GM18867 (cell line): ENCODE results near the gene GNB1L.

Experiments
- ATAC-seq: cut with Tn5 transposase; IDR thresholded peaks from one replicate; pipeline ENCODE4 v1.9.1; 2021; ENCODE audit warnings: mild to moderate bottlenecking, moderate library complexity; ENCODE audit not compliant: unreplicated experiment

GNB1L gene

DNA sequence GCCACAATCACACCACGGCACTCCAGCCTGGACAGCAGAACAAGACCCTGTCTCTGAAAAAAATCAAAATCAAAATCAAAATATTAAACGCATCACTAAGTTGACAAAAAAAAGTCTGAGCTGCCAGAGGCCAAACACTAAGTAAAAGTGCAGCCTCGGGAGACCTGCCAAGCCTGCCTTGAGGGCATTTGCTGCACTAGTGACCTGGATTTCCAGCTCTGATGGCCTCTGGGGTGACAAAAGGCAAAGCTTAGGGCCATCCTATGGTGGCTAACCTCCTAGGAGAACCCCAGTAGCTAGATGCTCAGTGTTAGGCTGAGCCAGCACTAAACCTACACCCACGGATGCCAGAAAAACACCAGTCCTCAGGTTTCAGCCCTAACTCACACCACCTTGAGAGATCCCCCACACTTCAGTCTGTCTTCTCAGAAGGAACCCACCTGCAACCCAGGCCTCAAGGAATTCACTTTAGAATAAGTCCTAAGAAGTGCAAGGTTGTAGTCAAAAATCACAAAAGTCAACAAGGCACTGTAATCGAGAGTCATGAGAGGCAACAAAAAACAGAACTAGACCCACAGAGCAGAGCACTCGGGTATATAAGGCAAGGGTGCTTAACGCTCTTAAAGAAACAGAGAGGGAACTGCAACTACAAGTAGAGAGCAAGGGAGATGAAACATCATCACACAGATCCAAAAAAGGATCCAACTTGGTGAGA lies 28.6 kb downstream of the GNB1L start:
- ATAC-seq, result no peak

DNA sequence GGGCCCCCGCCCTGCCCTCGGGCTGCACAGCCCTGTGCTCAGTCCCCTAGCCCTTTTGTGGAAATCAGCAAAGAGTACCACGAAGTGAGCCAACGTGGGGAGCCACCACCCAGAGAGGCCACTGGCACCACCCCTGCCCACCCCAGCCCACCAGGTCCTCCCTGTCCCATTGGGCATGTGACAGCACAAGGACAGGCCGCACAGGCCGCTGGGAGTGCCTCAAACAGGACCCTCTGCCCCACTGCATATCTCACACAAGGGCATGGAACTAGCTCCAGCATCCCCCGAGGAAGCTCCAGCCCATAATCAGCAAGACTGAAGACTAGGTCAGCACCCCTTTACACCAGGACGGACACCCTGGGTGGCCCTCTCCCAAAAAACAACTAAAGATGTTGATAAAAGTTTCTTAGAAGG lies 29.7 kb downstream of the GNB1L start:
- no peak for ATAC-seq

DNA sequence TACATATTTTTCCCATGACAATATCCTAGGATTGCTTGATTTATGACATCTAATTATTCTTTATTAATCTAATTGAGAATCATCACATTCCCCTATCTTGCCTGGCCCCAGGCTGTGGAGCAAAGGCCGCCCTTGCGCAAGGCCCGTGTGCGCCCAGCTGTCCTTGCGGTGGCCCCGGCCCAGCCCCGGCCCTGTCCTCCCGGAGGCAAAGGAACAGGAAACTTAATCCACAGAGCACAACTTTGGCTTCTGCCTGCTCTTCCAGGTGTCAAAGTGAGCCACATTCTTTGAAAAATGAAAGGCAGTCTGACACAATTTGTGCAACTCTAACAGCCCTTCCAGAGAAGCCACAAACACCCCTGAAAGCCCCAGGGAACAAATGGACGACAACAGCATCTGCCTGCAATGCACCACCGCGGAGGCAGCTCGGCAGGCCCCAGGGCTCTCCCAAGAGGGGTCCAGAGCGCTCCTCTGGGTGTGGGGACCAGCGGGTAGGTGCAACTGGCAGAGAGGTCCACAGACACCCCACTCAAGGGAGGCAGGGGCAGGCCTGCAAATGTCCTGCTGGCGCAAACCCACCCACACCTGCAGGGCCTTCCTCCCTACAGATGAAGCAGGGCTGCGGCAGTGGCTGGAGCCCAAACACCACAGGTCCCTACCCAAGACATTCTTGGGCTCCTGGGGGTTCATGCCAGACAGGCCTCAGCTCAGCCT lies 30.3 kb downstream of the GNB1L start:
- no peak for ATAC-seq

DNA sequence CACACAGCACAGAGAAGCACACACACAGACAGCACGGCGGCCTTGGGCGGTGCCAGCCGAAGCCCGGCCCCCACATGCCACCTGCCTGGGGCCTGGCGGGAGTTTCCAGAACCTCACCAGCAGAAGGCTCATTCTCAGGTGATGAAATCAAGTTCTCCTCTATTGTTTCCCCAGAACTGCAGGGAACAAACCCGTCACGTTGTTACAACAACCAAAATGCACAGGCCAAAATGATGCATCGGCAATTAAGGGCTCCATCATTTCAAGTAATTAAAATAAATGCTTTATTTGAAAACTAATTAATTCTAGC lies 30.8 kb downstream of the GNB1L start:
- ATAC-seq, result no peak

DNA sequence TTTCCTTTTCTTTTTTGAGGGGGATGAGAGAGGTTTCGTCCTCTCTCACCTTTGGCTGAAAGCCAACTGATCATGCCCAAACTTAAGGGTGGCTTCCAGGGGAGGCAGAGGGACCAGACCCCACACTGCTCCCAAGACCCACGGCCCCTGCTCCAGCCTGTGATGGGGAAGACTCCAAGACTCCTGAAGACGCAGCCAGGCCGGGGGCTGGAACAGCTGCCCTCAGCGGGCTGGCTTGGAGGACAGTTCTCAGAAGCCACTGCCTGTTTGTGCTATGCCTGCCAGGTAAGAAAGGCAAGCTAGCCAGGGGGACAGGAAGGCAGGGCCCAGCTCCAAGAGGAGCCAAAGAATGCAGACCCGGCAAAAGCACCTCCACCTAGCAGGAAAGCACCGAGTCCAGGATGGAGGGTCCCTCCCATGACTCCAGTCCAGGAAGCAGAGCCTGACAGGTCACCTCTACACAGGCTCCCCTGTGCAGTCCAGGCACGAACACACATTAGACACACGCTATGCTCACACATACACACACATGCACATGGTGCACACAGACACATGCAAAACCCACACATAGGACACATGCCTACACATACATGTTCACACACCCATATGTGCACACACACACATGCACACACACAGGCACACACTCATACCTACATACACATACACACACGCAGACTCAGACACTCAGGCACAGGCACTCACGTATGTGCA lies 31.3 kb downstream of the GNB1L start:
- ATAC-seq, result no peak

DNA sequence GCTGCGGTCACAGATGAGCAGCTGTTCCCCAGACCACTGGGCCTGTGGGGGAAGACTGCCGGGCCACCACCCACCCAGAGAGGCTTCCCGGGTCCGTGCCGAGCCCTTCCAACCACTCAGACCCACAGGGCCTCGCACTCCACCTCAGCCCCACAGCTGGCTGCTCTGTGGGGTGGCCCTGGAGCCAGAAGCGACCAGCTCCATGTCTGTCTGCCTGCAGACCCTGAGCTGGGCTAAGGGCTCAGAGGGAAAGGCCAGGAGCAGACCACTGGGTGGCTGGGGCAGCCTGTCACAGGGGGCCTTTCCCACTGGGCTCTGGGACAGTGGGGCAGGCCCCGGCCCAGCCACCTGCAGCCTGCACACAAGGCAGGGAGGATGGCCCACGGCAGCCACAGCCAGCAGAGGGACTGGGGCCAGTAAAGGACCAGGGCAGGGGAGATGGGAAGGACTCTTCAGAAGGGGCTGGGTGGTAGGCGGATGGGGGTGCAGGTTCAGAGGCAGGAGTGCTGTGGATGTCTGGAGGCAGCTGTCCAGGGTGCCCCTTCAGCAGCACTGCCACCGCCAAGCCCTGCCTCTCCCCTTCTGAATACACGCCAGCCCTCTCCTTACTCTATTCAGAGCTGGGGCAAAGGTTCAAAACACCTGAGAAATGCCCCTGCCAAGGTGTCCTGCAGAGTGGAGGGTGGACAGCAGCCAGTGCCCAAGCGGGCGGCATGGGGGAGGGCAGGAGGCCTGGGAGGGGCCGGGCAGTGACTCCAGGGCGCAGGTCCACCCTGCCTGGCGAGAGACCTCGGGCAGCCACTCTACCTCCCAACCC lies 32.2 kb downstream of the GNB1L start:
- ATAC-seq, result no peak

DNA sequence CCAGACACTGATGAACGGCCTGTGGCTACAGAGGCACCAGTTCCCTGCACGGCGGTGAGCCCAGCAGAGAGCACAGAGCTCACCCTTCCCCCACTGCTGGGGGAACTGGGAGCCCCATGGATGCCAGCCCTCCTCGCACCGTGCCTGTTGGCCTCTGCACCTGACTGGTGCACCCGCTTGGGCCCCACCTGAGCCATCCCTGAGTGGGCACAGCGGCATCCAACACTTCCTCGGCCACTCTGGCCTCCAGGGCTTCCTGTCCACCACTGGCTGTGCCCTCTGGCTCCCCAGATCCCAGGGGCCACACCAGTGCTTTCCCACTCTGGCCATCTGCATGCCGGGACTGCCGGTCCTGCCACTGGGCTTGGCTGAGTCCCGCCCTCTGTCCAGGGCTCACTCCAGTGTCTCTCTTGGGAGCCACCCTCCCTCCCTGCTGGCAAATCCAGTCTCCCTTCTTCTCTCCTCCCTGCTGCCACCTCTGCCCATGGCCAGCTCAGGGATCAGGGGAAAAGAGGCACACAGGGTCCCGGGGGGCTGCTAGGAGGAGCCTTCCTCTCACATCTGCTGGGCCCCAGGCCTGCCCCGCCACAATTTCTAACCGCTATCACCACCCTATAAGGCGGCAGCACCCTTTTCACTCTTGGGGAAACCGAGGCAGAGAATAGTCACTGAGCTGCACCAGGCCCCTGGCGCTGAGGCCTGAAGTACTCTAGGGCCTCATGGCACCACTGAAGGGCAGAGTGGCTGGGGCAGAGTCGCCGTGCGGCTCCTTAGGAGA lies 33.0 kb downstream of the GNB1L start:
- no peak for ATAC-seq

DNA sequence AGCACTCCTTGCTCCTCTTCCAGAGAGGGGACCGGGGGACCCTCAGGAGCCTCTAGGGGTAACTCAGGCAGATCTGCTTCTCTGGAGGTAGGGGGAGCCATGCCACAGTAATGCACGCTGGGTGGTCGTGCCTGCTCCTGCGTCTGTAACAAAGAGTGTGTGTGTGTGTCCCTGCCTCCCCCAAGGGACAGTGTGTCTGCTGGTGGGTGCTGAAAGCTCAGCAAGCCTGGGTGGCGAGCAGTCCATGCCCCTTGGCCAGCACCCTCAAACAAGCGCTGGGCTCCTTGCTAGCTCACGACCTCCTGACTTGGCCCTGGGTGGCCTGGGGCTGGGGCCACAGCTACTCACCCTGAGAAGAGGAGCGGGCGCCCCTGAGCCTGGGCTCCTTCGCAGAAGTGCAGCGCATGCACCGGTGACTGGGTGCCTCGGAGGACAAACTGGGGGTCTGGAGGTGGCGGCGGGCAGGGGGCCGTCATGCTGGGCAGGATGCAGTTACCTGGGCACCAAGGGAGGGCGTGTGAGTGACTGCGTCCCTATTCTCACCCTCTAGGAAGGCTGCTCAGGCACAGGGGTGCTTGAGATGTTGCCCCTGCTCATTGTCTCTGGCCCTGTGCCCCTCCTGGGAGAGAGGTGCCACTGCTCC lies 33.7 kb downstream of the GNB1L start:
- ATAC-seq, result no peak

DNA sequence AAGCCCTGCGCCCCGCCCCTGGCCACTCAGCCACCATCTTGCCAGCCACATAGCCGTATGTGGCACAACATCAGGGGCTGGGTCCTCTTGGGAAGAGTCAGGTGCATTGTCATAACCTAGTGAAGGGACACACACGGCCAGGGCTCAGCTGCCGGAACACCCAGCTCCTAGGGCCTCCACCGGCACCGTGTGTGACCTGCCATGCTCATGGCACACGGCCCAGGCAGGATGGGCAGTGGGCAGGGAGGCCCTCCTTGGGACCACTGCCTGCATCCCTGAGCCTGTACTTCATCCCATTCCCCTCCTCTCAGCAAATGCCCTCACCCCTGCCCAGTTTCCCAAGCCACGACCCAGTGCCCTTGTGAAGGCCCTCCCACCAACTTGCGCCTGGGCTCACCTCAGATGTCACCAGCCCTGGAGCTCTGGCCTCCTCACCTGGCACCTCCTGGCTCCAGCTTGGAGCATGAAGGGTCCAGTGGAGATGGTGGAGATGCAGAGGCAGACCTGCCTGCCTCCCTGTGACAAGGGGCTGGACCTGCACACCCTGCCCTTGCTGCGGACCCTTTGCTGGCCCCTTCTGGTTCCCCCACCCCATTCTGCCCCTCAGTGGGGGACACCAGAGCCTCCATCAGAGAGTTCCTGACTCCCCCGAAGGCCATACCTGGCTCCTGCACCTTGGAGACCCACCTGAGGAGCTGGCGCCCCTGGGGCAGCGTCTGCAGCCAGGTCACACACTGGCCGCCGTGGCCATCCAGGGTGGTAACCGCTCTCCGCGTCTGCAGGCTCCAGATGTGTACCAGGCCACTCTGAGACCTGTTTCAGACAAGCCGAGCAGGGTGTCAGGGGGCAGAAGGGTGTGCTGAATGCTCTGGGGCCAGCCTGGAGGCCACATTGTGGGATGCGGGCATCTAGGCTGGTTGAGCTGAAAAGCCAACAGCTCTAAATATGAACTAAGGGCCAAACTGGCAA lies 34.5 kb downstream of the GNB1L start:
- ATAC-seq, result no peak

DNA sequence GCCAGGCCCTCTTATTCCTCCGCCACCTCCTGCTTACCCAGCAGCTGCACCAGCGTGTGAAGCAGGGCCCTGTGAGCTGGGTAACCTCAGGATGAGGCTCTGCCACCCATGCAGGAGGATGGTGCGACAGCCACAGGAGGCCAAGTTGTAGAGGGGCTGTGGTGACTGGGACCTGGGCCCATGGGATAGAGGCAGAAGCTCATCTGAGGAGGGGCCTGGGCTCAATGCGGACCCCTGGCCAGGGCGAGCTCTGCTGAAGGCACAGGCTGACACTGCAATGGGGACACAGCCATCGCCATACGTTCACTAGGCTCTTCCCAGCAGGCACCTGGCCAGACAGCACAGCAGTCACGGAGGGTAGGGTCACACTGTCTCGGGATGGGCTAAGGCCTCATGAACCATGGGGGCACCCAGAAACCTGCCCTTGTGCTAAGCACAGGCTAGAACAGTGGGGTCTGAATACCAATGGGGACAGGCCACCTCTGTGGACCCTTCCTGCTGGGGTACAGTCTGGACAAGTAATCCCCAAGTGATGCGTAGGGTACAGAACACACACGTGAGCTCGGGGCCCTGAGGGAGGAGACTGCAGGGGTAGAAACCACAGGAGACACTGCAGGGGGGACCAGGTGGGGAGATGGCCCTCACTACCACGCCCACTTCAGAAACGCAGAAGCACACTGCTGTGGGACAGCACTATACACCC lies 35.3 kb downstream of the GNB1L start:
- ATAC-seq, result no peak

DNA sequence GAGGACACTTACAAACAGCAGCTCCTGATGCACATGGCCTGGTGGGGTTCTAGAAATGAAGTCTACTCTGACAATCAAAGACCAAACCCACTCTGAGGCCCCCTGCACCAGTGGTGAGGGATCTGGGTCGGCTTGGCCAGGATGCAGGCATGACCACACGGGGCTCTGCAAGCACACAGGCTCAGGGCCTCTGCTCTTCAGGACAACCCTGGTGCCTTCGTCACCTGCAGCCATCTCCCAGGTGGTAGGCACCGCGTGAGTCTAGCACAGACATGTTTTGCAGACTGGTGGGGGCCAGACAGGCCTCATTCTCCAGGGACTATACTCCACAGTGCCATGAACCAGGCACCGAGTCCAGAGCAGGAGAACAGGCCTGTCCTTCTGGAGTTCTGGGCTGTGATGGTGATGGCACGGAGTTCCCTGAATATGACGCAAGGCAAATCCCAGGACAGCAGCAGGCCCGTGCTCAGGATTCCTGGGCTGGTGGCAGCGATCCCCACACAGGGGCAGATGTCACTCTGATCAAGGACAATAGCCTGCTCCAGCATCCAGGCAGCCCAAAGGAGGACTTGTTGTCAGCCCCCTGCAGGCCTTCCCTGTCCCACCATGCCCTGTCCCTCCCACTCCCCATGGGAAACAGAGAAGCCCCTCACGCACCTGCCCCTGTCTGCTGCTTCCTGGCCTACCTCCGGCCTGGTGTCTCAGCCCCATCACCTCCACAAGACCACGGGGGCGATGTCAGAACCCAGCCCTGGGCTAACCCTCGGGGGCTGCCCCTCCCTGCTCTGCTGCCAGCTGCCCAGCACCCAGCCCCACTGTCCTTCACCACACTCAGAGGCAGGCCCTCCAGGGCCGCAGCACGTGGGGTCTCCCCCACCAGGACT lies 36.1 kb downstream of the GNB1L start:
- no peak for ATAC-seq

DNA sequence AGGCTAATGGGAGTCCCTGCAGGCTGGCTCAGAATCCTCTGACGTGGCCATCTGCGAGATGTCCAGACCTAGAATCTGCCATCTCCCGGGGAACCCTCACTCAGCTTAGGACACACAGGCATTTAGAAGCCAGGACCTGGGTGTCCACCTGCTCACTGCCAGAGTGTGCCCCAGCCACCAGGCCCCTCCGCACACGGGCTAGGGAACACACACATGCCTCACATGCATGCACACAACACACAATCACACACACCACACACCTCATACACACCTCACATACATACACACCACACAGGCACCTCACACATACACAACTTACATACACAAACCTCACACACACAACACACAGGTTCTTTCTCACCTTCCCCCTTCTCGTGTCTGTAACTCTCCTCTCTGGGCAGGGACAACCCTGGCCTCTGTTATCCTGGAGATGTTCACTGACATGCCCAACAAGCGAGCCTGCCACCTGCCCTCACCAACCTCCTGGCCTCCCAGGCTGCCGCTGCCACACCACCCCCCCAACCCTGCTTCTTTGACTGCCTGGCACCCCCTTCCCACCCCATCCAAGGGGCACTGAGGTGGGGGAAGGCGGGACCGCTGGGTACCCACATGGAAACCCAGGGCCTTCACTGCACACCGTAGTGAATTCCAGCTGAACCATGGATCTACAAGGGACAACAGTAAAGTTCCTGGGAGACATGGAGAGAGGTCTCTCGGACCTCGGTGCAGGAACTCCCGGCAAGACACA lies 38.1 kb downstream of the GNB1L start:
- no peak for ATAC-seq

DNA sequence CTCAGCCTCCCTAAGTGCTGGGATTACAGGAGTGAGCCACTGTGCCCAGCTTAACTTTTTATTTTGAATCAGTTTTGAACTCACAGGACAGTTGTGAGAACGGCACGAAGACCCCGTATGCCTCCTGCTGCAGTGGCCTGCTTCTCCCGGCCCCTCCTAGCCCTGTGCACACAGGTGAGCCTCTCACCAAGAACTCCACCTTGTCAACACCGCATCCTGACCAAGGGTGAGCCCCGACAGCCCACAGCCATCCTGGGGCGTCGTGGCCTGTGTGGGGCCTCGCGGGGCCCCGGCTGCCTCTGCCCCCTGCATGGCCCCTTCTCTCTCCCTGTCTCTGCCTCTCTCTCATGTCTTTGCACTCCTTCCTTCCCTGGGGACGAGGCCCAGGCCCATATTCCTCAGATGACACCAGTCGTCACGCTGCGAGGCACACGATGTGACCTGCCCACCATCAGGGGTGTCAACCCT lies 38.8 kb downstream of the GNB1L start:
- no peak for ATAC-seq

DNA sequence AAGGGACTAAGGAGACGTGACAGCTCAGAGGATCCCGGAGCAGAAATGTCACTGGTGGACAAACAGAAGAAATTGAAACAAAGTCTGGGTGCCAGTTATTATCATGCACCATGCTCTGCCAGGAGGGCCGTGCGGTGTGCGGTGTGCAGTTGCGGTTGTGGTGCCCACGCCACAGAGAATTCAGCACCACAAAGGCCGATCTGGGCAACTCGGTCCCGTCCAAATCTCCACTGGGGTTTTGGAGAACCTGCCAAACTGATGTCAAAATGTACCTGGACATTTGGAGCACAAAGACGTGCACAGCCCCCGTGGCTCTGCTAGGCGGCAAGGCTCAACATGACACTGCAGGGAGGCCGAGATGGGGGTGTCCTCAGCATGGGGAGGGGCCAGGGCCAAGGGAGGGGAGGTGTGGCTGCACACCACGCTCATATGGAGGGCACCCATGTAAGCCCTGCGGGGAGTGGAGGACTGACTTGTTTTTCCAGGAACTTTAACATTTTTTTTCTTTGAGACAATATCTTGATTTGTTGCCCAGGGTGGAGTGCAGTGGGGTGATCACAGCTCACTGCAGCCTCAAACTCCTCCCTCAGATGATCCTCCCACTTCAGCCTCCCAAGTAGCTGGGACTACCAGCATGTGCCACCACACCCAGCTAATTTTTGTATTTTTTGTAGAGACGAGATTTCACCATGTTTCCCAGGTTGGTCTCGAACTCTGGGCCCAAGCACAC lies 39.4 kb downstream of the GNB1L start:
- ATAC-seq, result no peak

DNA sequence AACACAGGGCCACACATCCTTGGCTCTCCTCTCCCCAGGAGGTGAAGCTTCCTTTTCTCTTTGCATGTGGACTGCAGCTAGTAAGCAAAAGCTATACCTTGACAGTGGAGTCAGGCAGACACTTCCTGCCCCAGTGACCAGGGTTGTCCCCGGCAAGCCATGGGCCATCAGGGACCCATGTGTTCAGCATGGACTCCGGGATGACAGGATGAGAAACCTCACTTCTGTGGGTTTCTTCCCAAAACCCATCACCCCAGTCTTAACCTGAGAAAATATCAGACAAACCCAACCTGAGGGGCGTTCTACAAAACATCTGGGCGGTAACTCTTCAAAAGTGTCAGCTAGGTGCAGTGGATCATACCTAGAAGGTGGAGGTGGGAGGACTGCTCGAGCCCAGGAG lies 40.2 kb downstream of the GNB1L start:
- ATAC-seq, result no peak

DNA sequence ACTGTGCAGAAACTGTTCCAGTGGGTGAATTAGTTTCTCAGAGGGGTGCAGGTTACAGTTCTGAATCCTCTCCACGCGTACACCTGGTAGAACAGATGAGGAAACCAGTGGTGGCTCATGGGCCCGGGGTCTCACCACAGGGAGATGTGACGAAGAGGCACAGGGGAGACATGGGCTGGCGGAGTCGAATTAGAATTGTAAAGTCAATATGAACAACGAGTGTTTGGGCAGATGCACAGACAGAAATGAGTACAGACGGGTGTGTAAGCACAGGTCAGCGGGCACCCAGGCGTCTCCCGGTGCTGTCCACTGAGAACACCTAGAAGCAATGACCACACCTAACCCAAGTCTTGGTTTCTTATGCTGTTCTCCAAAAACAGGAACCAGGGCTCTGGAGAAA lies 41.8 kb downstream of the GNB1L start:
- no peak for ATAC-seq
